Measurements from ENCODE around the gene ZNF433.
A peak's percentile ranks its signal among the peaks of the same experiment; 100 is the strongest.

Gene ZNF433

GRCh38 chr19:11987405-11988281 is 47.8 kb downstream of the ZNF433 start:
- peak; percentile 95 to 97 for DNase-seq

- no peak for DNase-seq
Measured at GRCh38 chr19:11986754-11987153, 48.7 kb downstream of the ZNF433 start.

- peak; percentile 38 to 55 for DNase-seq
Measured at GRCh38 chr19:11984986-11985385, 50.5 kb downstream of the ZNF433 start.

- DNase-seq = no peak
Measured at GRCh38 chr19:11982526-11982925, 53.0 kb downstream of the ZNF433 start.

GRCh38 chr19:11979527-11979926 is 56.0 kb downstream of the ZNF433 start:
- no peak for DNase-seq

- no peak for DNase-seq
Measured at GRCh38 chr19:11978492-11979100, 56.9 kb downstream of the ZNF433 start.

- no peak for DNase-seq
Measured at GRCh38 chr19:11973019-11973810, 62.3 kb downstream of the ZNF433 start.

- DNase-seq = no peak
Measured at GRCh38 chr19:11971041-11971440, 64.4 kb downstream of the ZNF433 start.

GRCh38 chr19:11970174-11970573 is 65.3 kb downstream of the ZNF433 start:
- no peak for DNase-seq

- peak; percentile 90 to 92 for DNase-seq
Measured at GRCh38 chr19:11964858-11965645, 70.4 kb downstream of the ZNF433 start, which contains the start of gene ZNF763. TSS of gene ZNF763 (plus strand) at chr19:11965040. CDS start at chr19:11965209, 169 bp downstream.

Data from SHP77 (cell line).